Right hindlimb (tissue), 1 donor: ENCODE results near the gene TNRC6B.
"Not testable (repeated sequence)": the region's sequence is repeated elsewhere in the genome, so short reads cannot be mapped to it uniquely, and the experiment has no call there.

Experiments
- DNase-seq: peaks from one replicate; pipeline ENCODE4 v3.0.0-alpha.2; 2018

TNRC6B gene

GRCh38 chr22:40216041-40216756, 38.5 kb downstream of the TNRC6B start:
- DNase-seq = no peak

- DNase-seq = no peak
Measured at GRCh38 chr22:40218152-40218551, 40.4 kb downstream of the TNRC6B start.

GRCh38 chr22:40218723-40219294, 41.1 kb downstream of the TNRC6B start:
- no peak for DNase-seq

GRCh38 chr22:40220316-40221054, 42.8 kb downstream of the TNRC6B start:
- peak; percentile 43 for DNase-seq

GRCh38 chr22:40221055-40221414, 43.3 kb downstream of the TNRC6B start:
- no peak for DNase-seq

DNA sequence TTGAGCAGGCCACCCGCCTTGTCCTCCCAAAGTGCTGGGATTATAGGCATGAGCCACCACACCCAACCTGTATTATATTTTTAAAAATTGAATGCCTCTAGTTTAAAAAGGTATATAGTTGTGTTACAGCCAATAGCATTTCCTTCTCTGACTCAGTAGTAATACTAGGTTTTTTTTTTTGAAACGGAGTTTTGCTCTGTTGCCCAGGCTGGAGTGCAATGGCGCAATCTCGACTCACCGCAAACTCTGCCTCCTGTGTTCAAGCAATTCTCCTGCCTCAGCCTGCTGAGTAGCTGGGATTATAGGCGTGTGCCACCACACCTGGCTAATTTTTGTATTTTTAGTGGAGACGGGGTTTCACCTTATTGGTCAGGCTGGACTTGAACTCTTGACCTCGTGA, 45.3 kb downstream of the TNRC6B start:
- DNase-seq = not testable (repeated sequence)

DNA sequence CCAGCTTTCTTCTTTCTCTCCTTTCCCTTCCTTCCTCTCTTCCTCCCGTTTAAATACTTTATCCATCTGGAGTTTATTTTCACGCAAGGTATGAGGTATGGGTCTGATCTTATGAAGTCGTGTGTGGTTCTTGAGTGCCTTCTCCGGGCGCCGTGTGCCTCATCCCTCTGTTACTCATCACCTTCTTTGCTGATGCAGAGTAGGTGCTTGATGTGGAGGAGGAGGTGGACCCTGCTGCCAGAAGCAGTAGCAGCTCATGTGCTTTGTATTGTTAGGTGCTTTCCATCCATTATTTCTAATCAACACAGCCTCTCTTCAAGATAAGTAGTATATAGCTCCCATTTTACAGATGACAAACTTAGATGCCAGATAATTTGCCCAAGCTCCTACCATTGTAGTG, 47.0 kb downstream of the TNRC6B start:
- DNase-seq = no peak

GRCh38 chr22:40226620-40227019, 48.9 kb downstream of the TNRC6B start:
- no peak for DNase-seq

- no peak for DNase-seq
Measured at GRCh38 chr22:40231618-40232313, 54.0 kb downstream of the TNRC6B start.

GRCh38 chr22:40232624-40233023, 54.9 kb downstream of the TNRC6B start:
- no peak for DNase-seq

DNA sequence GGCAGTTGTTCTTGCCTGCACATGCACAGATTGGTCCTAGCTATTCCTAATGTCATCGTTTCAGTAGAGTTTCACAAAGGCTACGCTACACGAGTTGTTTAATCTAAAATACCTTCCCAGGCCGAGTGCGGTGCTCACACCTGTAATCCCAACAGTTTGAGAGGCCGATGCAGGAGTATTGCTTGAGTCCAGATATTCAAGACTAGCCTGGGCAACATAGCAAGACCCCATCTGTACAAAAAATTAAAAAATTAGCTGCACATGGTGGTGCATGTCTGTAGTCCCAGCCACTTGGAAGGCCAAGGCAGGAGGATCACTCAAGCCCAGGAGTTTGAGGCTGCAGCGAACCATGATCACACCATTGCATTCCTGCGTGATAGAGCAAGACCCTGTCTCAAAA, 56.2 kb downstream of the TNRC6B start:
- DNase-seq = no peak

GRCh38 chr22:40234658-40235057, 56.9 kb downstream of the TNRC6B start:
- no peak for DNase-seq

DNA sequence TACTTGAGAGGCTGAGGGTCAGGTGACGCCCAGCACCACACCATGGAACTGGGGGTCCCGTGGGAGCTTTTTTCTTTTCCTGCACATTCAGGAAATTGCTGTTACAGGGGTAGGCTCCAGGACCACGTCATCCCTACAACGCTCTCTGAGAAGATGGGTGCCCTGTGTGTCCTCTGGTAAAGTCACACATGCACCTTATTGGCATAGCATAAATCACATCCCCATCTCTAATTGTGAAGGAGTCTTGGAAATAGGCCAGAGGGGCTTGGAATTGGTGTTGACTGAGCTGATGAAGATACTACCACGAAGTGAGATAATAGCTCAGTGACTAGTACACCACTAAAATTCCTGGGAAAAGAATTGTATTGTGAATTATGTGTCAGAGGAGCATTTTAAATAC, 57.6 kb downstream of the TNRC6B start:
- DNase-seq = no peak

GRCh38 chr22:40236131-40236665, 58.5 kb downstream of the TNRC6B start:
- no peak for DNase-seq

DNA sequence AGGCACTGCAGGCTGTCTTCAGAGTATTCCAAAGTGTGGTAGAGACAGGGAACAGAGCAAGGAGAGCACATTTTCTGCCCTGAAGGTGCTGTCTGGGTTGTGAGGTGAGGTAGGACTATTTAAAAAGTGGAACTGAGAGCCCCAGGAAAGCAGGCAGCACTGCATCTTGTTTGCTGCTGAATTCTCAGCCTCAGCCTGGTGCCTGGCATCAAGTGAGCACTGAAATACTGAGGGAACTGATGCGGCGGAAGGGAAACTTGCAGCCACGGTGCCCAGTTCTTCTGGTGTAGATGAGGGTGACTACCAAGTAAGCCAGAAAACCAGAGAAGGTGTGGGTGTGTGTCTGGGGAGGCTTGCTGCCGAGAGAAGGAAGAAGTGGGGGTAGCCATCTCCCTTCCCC, 59.5 kb downstream of the TNRC6B start:
- no peak for DNase-seq

DNA sequence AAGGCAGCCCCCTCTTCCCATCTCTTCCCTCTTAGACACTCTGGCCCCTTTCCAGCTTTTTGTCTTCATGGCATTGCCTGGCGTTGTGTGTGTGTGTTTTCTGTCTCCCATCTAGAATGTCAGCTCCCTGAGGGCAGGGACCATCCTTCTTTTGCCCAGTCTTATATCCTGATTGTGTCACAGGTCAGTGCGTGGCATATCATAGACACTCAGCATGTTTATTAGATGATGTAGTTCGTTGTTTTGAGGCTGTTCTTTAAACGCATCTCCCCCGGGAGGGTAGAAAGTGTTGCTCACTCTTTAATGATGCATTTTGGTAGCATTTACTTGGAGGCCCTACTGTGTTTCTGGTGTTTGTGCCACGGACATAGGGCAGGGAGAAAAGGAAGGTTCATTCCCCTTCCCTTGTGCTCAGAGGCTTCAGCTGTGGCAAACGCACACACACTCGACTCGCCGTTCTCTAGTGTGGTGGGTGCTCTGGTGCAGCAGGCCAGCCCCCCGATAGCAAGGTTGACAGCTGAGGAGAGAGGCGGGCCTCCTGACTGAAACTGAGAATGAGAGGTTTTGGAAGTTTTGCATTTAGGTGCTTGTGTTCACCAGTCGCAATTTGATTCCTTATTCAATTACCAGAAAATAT, 60.2 kb downstream of the TNRC6B start:
- no peak for DNase-seq

- no peak for DNase-seq
Measured at GRCh38 chr22:40238425-40239344, 61.0 kb downstream of the TNRC6B start.

DNA sequence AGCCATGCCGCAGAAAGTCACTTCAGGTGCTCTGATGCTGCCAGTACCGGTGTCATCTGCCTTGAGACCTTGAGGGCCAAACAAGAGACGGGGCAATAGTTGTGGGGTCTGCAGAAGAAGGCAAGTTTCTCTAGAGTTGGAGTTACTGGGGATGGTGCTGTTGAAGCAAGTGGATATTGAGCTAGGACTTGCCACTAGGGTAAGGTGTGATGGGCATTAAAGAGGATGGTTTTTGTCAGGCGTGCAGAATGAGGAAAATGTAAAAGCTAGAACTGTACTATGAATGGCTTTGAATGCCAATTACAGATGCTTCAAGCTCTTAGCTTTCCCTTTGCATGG, 61.6 kb downstream of the TNRC6B start:
- no peak for DNase-seq

DNA sequence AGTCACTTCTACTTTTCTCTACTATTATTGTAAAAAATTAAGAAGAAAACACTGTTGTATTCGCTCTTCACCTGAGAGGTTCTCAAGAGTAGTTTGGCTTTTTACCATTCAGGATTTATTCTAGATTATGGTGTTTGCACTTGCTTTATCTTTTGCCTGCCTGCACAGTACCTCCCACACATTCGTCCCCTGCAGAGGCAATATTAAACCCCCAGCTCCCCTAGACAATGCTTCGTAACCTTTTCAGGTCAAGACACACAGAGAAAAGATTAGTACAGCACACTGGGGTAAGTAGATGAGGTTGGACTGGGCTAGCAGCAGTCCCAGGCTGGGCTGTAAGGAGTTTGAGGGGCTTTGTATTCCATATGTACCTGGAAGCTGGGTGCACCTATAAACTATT, 62.4 kb downstream of the TNRC6B start:
- DNase-seq = no peak

- no peak for DNase-seq
Measured at GRCh38 chr22:40240686-40241085, 63.0 kb downstream of the TNRC6B start.

- no peak for DNase-seq
Measured at GRCh38 chr22:40241200-40241763, 63.6 kb downstream of the TNRC6B start.

DNA sequence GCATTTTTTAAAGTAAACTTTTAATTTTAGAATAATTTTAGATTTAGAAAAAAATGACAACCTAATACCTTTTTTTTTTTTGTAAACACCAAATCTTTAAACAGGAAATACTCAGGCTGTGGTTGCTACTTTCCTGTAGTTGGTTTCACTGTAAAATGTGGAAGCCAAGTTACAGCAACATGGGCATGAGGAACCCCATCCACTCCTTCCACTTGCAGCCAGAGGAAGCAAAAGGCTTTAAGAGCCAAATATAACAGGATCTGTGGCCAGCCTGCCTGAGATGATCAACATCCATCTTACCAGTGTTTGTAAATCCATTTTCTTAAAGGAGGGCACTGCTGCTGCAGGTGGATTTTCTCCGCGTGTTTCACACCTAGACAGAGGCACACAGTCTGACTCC, 66.2 kb downstream of the TNRC6B start:
- no peak for DNase-seq
